ENCODE results near the gene PIP5K1C. TPM values are rescaled to one million over a fixed set of nuclear protein-coding genes. Genes with fewer than 3 reads are reported as not detected.

Gene PIP5K1C
- total RNA-seq, 1 experiment from 2014 or later: 23.6 TPM

- Mint-ChIP-seq H3K36me3 (ENCODE audit: insufficient read depth, unreplicated experiment) (peaks cover 4% of the 10 kb centered on the region), H3K27me3 (ENCODE audit: unreplicated experiment) (no peaks in the 10 kb centered on the region), H3K9me3 (ENCODE audit: low read depth, unreplicated experiment) (no peaks in the 10 kb centered on the region), H3K27ac (ENCODE audit: unreplicated experiment) (no peak overlapping the region), H3K4me1 (ENCODE audit: low read depth, unreplicated experiment) (no peaks in the 10 kb centered on the region), H3K4me3 (ENCODE audit: low read depth, unreplicated experiment) (no peak overlapping the region)
- intact Hi-C loops (cut with micrococcal nuclease; ENCODE audit: unreplicated experiment): no loop called here
- BruUV-seq (replicated peaks): no TSS peak
- peak; percentile 33 for DNase-seq
- CTCF ChIA-PET: interaction anchor here (0.5 to 0.6 kb wide), 2 partner anchors 40 to 137 kb away, joined by 3 to 6 read pairs; no protein-coding TSS in a partner anchor
- peak; percentile 59 for TF ChIP-seq CTCF (IDR thresholded peaks at IDR 0.05; ENCODE audit: unreplicated experiment)
Measured at GRCh38 chr19:3692141-3693024, 7.9 kb downstream of the PIP5K1C start.

GRCh38 chr19:3691726-3692125, 8.5 kb downstream of the PIP5K1C start:
- peaks cover 4% of the 10 kb centered on the region for H3K36me3 Mint-ChIP-seq (ENCODE audit: insufficient read depth, unreplicated experiment)
- H3K4me3 Mint-ChIP-seq (ENCODE audit: low read depth, unreplicated experiment): no peak overlapping the region
- TF ChIP-seq CTCF (IDR thresholded peaks at IDR 0.05; ENCODE audit: unreplicated experiment): no peak
- no peaks in the 10 kb centered on the region for H3K4me1 Mint-ChIP-seq (ENCODE audit: low read depth, unreplicated experiment)
- CTCF ChIA-PET: interaction anchor here (0.6 kb wide), 1 partner anchor 40 kb away, joined by 3 read pairs; no protein-coding TSS in a partner anchor
- H3K9me3 Mint-ChIP-seq (ENCODE audit: low read depth, unreplicated experiment): no peaks in the 10 kb centered on the region
- DNase-seq: no peak
- intact Hi-C loops (cut with micrococcal nuclease; ENCODE audit: unreplicated experiment): no loop called here
- no peaks in the 10 kb centered on the region for H3K27me3 Mint-ChIP-seq (ENCODE audit: unreplicated experiment)
- no TSS peak for BruUV-seq (replicated peaks)
- no peak overlapping the region for H3K27ac Mint-ChIP-seq (ENCODE audit: unreplicated experiment)

GRCh38 chr19:3691372-3691716, 8.9 kb downstream of the PIP5K1C start:
- peaks cover 4% of the 10 kb centered on the region for H3K36me3 Mint-ChIP-seq (ENCODE audit: insufficient read depth, unreplicated experiment)
- no TSS peak for BruUV-seq (replicated peaks)
- no peak overlapping the region for H3K4me3 Mint-ChIP-seq (ENCODE audit: low read depth, unreplicated experiment)
- intact Hi-C loops (cut with micrococcal nuclease; ENCODE audit: unreplicated experiment): no loop called here
- no peak overlapping the region for H3K27ac Mint-ChIP-seq (ENCODE audit: unreplicated experiment)
- TF ChIP-seq CTCF (IDR thresholded peaks at IDR 0.05; ENCODE audit: unreplicated experiment): no peak
- CTCF ChIA-PET: no interaction called here
- no peaks in the 10 kb centered on the region for H3K4me1 Mint-ChIP-seq (ENCODE audit: low read depth, unreplicated experiment)
- DNase-seq: no peak
- H3K9me3 Mint-ChIP-seq (ENCODE audit: low read depth, unreplicated experiment): no peaks in the 10 kb centered on the region
- no peaks in the 10 kb centered on the region for H3K27me3 Mint-ChIP-seq (ENCODE audit: unreplicated experiment)

GRCh38 chr19:3690551-3691371, 9.5 kb downstream of the PIP5K1C start:
- H3K4me1 Mint-ChIP-seq (ENCODE audit: low read depth, unreplicated experiment): no peaks in the 10 kb centered on the region
- TF ChIP-seq CTCF (IDR thresholded peaks at IDR 0.05; ENCODE audit: unreplicated experiment): no peak
- intact Hi-C loops (cut with micrococcal nuclease; ENCODE audit: unreplicated experiment): no loop called here
- no TSS peak for BruUV-seq (replicated peaks)
- no peak overlapping the region for H3K4me3 Mint-ChIP-seq (ENCODE audit: low read depth, unreplicated experiment)
- DNase-seq: no peak
- H3K27me3 Mint-ChIP-seq (ENCODE audit: unreplicated experiment): no peaks in the 10 kb centered on the region
- peaks cover 4% of the 10 kb centered on the region for H3K36me3 Mint-ChIP-seq (ENCODE audit: insufficient read depth, unreplicated experiment)
- CTCF ChIA-PET: interaction anchor here (0.6 to 0.7 kb wide), 4 partner anchors 68 to 162 kb away, joined by 3 read pairs; no protein-coding TSS in a partner anchor
- no peak overlapping the region for H3K27ac Mint-ChIP-seq (ENCODE audit: unreplicated experiment)
- no peaks in the 10 kb centered on the region for H3K9me3 Mint-ChIP-seq (ENCODE audit: low read depth, unreplicated experiment)
